GM12892 (cell line): Measurements from ENCODE around the gene CNTNAP5.

Source experiments
- POLR2A ChIP-seq: IDR thresholded peaks from 2 replicates; pipeline ENCODE4 v1.6.1; 2011; ENCODE audit warnings: low read depth, low read length, control low read depth
- POLR2AphosphoS5 ChIP-seq: IDR thresholded peaks from 2 replicates; pipeline ENCODE4 v1.6.1; 2011; ENCODE audit warnings: low read depth, low read length, control low read depth

GRCh38 chr2:124582387-124582786, 557.3 kb downstream of the CNTNAP5 start:
- TF ChIP-seq POLR2AphosphoS5 (no peak), POLR2A (no peak)
